Ascending aorta (tissue), 2 donors: ENCODE results near the gene STEAP4. TPM values are rescaled to one million over a fixed set of nuclear protein-coding genes. Genes with fewer than 3 reads are reported as not detected.
"Not testable (repeated sequence)": the region's sequence is repeated elsewhere in the genome, so short reads cannot be mapped to it uniquely, and the experiment has no call there.

ENCODE experiments used
- DNase-seq, 2 donors: peaks; one replicate each; pipeline ENCODE4 v3.0.0-alpha.2; 2019; ENCODE audit warnings: low spot score in 2 of 2
- H3K27ac ChIP-seq, 2 donors: fragments of 200-600 bp; sonication (generic); one replicate each; pipeline ENCODE4 v1.5.1; 2016 to 2017; ENCODE audit warnings: mild to moderate bottlenecking in 1 of 2
- H3K27me3 ChIP-seq: fragments of 200-600 bp; sonication (generic); one replicate; pipeline ENCODE4 v1.5.1; 2017
- H3K36me3 ChIP-seq, 2 donors: fragments of 200-600 bp; sonication (generic); one replicate each; pipeline ENCODE4 v1.5.1; 2016
- H3K4me1 ChIP-seq, 2 donors: fragments of 200-600 bp; sonication (generic); one replicate each; pipeline ENCODE4 v1.5.1; 2016 to 2017; ENCODE audit warnings: mild to moderate bottlenecking in 1 of 2
- H3K4me3 ChIP-seq, 2 donors: fragments of 200-600 bp; sonication (generic); one replicate each; pipeline ENCODE4 v1.5.1; 2016 to 2017; ENCODE audit warnings: mild to moderate bottlenecking in 1 of 2
- H3K9me3 ChIP-seq, 2 donors: fragments of 200-600 bp; sonication (generic); one replicate each; pipeline ENCODE4 v1.5.1; 2016
- CTCF ChIP-seq, 3 experiments: fragments of 200-600 bp in 2 of 3; fragments of 450-650 bp in 1 of 3; sonication (generic) in 2 of 3; IDR thresholded peaks; one replicate each; pipeline ENCODE4 v1.5.1; 2016 to 2019; ENCODE audit warnings: antibody characterized with exemption in 3 of 3, mild to moderate bottlenecking in 1 of 3, moderate library complexity in 1 of 3
- intact Hi-C: fragments of 100-400 bp; cut with DNase I; formaldehyde crosslinking; loops from one replicate; pipeline ENCODE4 v1.15.1; 2023
- total RNA-seq: library from RNA; depleted of rRNA; stranded (reverse); fragments of >200 nt; gene quantifications from one replicate; pipeline ENCODE4 v1.1.0, GENCODE V29; 2016

The STEAP4 gene
- total RNA-seq, 1 donor from 2014 or later, result 211 TPM

GRCh38 chr7:88268858-88269257 is 37.8 kb downstream of the STEAP4 start:
- Histone ChIP-seq H3K27me3 (no peaks in the 10 kb centered on the region), H3K9me3 (no peaks in the 10 kb centered on the region), H3K4me3 (no peak overlapping the region), H3K4me1 (no peaks in the 10 kb centered on the region), H3K27ac (no peak overlapping the region), H3K36me3 (no peaks in the 10 kb centered on the region)
- intact Hi-C loops, result no loop called here
- no peak for DNase-seq
- no peak for TF ChIP-seq CTCF (IDR thresholded peaks at IDR 0.05)

GRCh38 chr7:88268051-88268450 is 38.6 kb downstream of the STEAP4 start:
- Histone ChIP-seq H3K27ac (no peak overlapping the region), H3K4me3 (no peak overlapping the region), H3K9me3 (no peaks in the 10 kb centered on the region), H3K36me3 (no peaks in the 10 kb centered on the region), H3K27me3 (no peaks in the 10 kb centered on the region), H3K4me1 (no peaks in the 10 kb centered on the region)
- TF ChIP-seq CTCF (IDR thresholded peaks at IDR 0.05), result no peak
- intact Hi-C loops, result no loop called here
- no peak for DNase-seq

- Histone ChIP-seq H3K27ac (no peak overlapping the region), H3K4me3 (no peak overlapping the region), H3K4me1 (no peaks in the 10 kb centered on the region), H3K9me3 (no peaks in the 10 kb centered on the region), H3K36me3 (no peaks in the 10 kb centered on the region), H3K27me3 (no peaks in the 10 kb centered on the region)
- intact Hi-C loops, result no loop called here
- no peak for TF ChIP-seq CTCF (IDR thresholded peaks at IDR 0.05)
- DNase-seq, result no peak
Measured at GRCh38 chr7:88267421-88267820, 39.3 kb downstream of the STEAP4 start.

GRCh38 chr7:88264987-88265386 is 41.7 kb downstream of the STEAP4 start:
- H3K36me3 ChIP-seq, DNase-seq, H3K4me1 ChIP-seq, H3K27me3 ChIP-seq, H3K27ac ChIP-seq, H3K9me3 ChIP-seq, intact Hi-C loops, H3K4me3 ChIP-seq: not testable (repeated sequence)

- no peak for DNase-seq
- H3K9me3 ChIP-seq, result no peaks in the 10 kb centered on the region
- no peak overlapping the region for H3K27ac ChIP-seq
- H3K27me3 ChIP-seq, result no peaks in the 10 kb centered on the region
- no peak for TF ChIP-seq CTCF (IDR thresholded peaks at IDR 0.05)
- no peaks in the 10 kb centered on the region for H3K4me1 ChIP-seq
- H3K36me3 ChIP-seq, result no peaks in the 10 kb centered on the region
- H3K4me3 ChIP-seq, result no peak overlapping the region
- intact Hi-C loops, result no loop called here
Measured at GRCh38 chr7:88262562-88262961, 44.1 kb downstream of the STEAP4 start.

- no peak for TF ChIP-seq CTCF (IDR thresholded peaks at IDR 0.05)
- intact Hi-C loops, result no loop called here
- no peaks in the 10 kb centered on the region for H3K9me3 ChIP-seq
- no peak overlapping the region for H3K4me3 ChIP-seq
- H3K36me3 ChIP-seq, result no peaks in the 10 kb centered on the region
- H3K27ac ChIP-seq, result no peak overlapping the region
- no peaks in the 10 kb centered on the region for H3K4me1 ChIP-seq
- H3K27me3 ChIP-seq, result no peaks in the 10 kb centered on the region
- no peak for DNase-seq
Measured at GRCh38 chr7:88260719-88261118, 46.0 kb downstream of the STEAP4 start.
